Endothelial cell of umbilical vein (primary cell): Measurements from ENCODE around the gene CAPN12. TPM values are rescaled to one million over a fixed set of nuclear protein-coding genes. Genes with fewer than 3 reads are reported as not detected.

Experiments used
- BruUV-seq: library from RNA; stranded (reverse); fragments of 400-500 nt; replicated peaks from 2 replicates; lab custom pipeline; 2021; lab: Mats Ljungman, UMichigan
- CTCF ChIA-PET: fragments of 300-600, 350-600 bp; sonication (Branson Sonifier 250); formaldehyde crosslinking; loops from one replicate; lab custom pipeline; 2021; ENCODE audit warnings: antibody characterized with exemption, inconsistent platforms; lab: Charles Lee
- POLR2A ChIA-PET: fragments of 300-600, 350-600 bp; sonication (Branson Sonifier 250); formaldehyde crosslinking; loops from one replicate; lab custom pipeline; 2021; ENCODE audit warnings: antibody characterized with exemption, inconsistent platforms; lab: Charles Lee
- DNase-seq: peaks from one replicate; pipeline ENCODE4 v3.0.0-alpha.2; 2011; ENCODE audit warnings: low read depth, low spot score
- FAIRE-seq: peaks from 2 replicates; lab custom pipeline; 2011; peaks lifted over from hg19 to GRCh38; lab: Jason Lieb, UNC
- H2AFZ ChIP-seq: 2 replicates; pipeline ENCODE4 v1.6.0; 2012; ENCODE audit warnings: low read depth, low read length, control low read depth, inconsistent platforms
- H3K27ac ChIP-seq: 2 replicates; pipeline ENCODE4 v1.5.1; 2011; ENCODE audit warnings: low read depth, mild to moderate bottlenecking, control low read depth, low read length, moderate library complexity; ENCODE audit not compliant: insufficient read depth
- H3K27me3 ChIP-seq, 2 experiments: 2 replicates each; pipeline versions ENCODE4 v1.6.0 to v1.6.1; 2011; ENCODE audit warnings: low read length in 2 of 2, mixed read lengths in 1 of 2; ENCODE audit not compliant: control insufficient read depth in 2 of 2, insufficient read depth in 2 of 2
- H3K36me3 ChIP-seq, 2 experiments: 2 replicates in 1 of 2; 3 replicates in 1 of 2; pipeline ENCODE4 v1.5.1; 2011; ENCODE audit warnings: low read length in 2 of 2, mild to moderate bottlenecking in 1 of 2, moderate library complexity in 1 of 2; ENCODE audit not compliant: control insufficient read depth in 2 of 2, insufficient read depth in 2 of 2; ENCODE audit errors: extremely low read depth in 1 of 2
- H3K4me1 ChIP-seq: 3 replicates; pipeline ENCODE4 v1.5.1; 2011; ENCODE audit warnings: mild to moderate bottlenecking, low read length; ENCODE audit not compliant: control insufficient read depth, insufficient read depth; ENCODE audit errors: extremely low read depth
- H3K4me2 ChIP-seq: 2 replicates; pipeline ENCODE4 v1.6.1; 2011; ENCODE audit warnings: low read length, control low read depth, mixed read lengths; ENCODE audit not compliant: insufficient read depth
- H3K4me3 ChIP-seq, 3 experiments: fragments of 200-600 bp in 1 of 3; sonication (generic), shearing (Covaris generic) in 1 of 3; replicated peaks in 1 of 3; 2 replicates each; pipeline ENCODE4 v1.5.1; 2011 to 2016; ENCODE audit warnings: control low read depth in 3 of 3, low read length in 3 of 3, mild to moderate bottlenecking in 2 of 3, inconsistent platforms in 1 of 3, low read depth in 1 of 3, moderate library complexity in 1 of 3; ENCODE audit not compliant: insufficient read depth in 1 of 3
- H3K79me2 ChIP-seq: 2 replicates; pipeline ENCODE4 v1.6.0; 2012; ENCODE audit warnings: low read length, inconsistent platforms; ENCODE audit not compliant: control insufficient read depth, insufficient read depth
- H3K9ac ChIP-seq: replicated peaks from 2 replicates; pipeline ENCODE3; 2011; ENCODE audit warnings: low read length, control low read depth; ENCODE audit not compliant: insufficient read depth; ENCODE audit errors: extremely low read depth
- H3K9me1 ChIP-seq: replicated peaks from 3 replicates; pipeline ENCODE4 v1.6.0; 2011; ENCODE audit warnings: mild to moderate bottlenecking, low read length; ENCODE audit not compliant: control insufficient read depth, insufficient read depth; ENCODE audit errors: extremely low read depth
- H3K9me3 ChIP-seq: replicated peaks from 2 replicates; pipeline ENCODE4 v1.5.1; 2012; ENCODE audit warnings: low read length, inconsistent platforms; ENCODE audit not compliant: control insufficient read depth, insufficient read depth
- H4K20me1 ChIP-seq: replicated peaks from 2 replicates; pipeline ENCODE3; 2011; ENCODE audit warnings: mild to moderate bottlenecking, low read length; ENCODE audit not compliant: control insufficient read depth, insufficient read depth; ENCODE audit errors: extremely low read depth
- EZH2 ChIP-seq: IDR thresholded peaks from 2 replicates; pipeline ENCODE4 v1.6.1; 2012; ENCODE audit warnings: borderline replicate concordance, low read depth, mild to moderate bottlenecking, moderate library complexity, low read length, inconsistent platforms; ENCODE audit not compliant: severe bottlenecking
- FOS ChIP-seq: IDR thresholded peaks from 2 replicates; pipeline ENCODE4 v1.6.1; 2011; ENCODE audit warnings: mild to moderate bottlenecking, low read length, moderate library complexity, borderline replicate concordance; ENCODE audit not compliant: insufficient read depth
- GATA2 ChIP-seq: IDR thresholded peaks from 2 replicates; pipeline ENCODE4 v1.7.0; 2011; ENCODE audit warnings: low read depth, mild to moderate bottlenecking, moderate library complexity, mixed read lengths, low read length; ENCODE audit not compliant: insufficient read length, insufficient read depth
- JUN ChIP-seq: IDR thresholded peaks from 2 replicates; pipeline ENCODE4 v1.6.1; 2011; ENCODE audit warnings: borderline replicate concordance, low read depth; ENCODE audit not compliant: insufficient read length, insufficient read depth
- MYC ChIP-seq: IDR thresholded peaks from one replicate; pipeline ENCODE4 v1.6.1; 2011; ENCODE audit warnings: mild to moderate bottlenecking, low read depth, low read length
- POLR2A ChIP-seq: IDR thresholded peaks from 2 replicates; pipeline ENCODE4 v1.6.1; 2012; ENCODE audit warnings: low read depth, mild to moderate bottlenecking, control low read depth, low read length
- POLR2AphosphoS5 ChIP-seq: IDR thresholded peaks from 2 replicates; pipeline ENCODE4 v1.6.1; 2012; ENCODE audit warnings: low read depth, mild to moderate bottlenecking, control low read depth, low read length, moderate library complexity; ENCODE audit not compliant: insufficient read depth
- dilution Hi-C: fragments of 300-500 bp; cut with MboI; formaldehyde crosslinking; loops from one replicate; pipeline ENCODE4 v1.15.0; 2019; ENCODE audit warnings: low sequenced_read_pairs; ENCODE audit not compliant: extremely low pct_ligation_motif_present
- intact Hi-C: fragments of 100-400 bp; cut with micrococcal nuclease; formaldehyde crosslinking; loops from one replicate; pipeline ENCODE4 v1.10.0; 2022
- polyA plus RNA-seq, 4 experiments: library from polyadenylated mRNA; depleted of rRNA in 3 of 4; stranded (reverse) in 3 of 4; unstranded in 1 of 4; fragments of >200 nt; gene quantifications; 2 replicates each; pipeline versions ENCODE4 v1.2.1 to v1.2.3, GENCODE V29; 2011 to 2012; ENCODE audit warnings: missing spikeins in 1 of 4
- total RNA-seq: library from RNA; stranded (reverse); gene quantifications from 2 replicates; pipeline ENCODE4 v1.2.3, GENCODE V29; 2021
- TF ChIP-seq, protein P1 (sequence below): IDR thresholded peaks from 2 replicates; pipeline ENCODE4 v1.6.1; 2011; ENCODE audit not compliant: insufficient read depth, insufficient read length
- TF ChIP-seq, protein P2 (sequence below), 2 donors: IDR thresholded peaks; 1 replicate in 1 of 2; 2 replicates in 1 of 2; pipeline ENCODE4 v1.5.1; 2011; ENCODE audit warnings: low read length in 2 of 2, mild to moderate bottlenecking in 2 of 2, moderate library complexity in 2 of 2, control low read depth in 1 of 2, inconsistent platforms in 1 of 2, low read depth in 1 of 2; ENCODE audit not compliant: insufficient read depth in 1 of 2; ENCODE audit errors: extremely low read depth in 1 of 2

CAPN12 gene
- total and polyA plus RNA-seq, 2 donors (not counting 3 experiments of a cell fraction or from before 2014, with no cell fraction given): 0.35 TPM; not detected in 1

DNA sequence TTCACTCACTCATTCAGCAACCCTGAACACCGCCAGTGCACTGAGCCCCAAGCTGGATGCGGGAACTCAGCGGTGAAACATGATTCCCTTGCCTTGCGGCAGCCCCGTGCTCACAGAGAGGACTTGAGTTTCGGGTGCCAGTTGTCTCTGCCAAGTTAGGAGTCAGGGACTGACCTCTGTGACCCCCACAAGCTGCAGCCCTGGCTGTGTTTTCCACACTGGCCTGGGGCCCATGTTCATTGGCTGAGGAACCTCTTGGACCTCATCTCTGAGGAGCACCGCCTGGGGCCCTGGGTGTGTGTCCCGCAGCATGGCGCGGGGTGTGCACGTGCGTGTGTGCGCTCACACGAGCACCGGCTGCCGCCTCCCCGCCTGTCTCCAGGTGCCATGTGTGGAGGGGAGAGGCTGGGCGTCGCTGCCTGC is 31.0 kb downstream of the CAPN12 start:
- Histone ChIP-seq H3K9me3 (no peaks in the 10 kb centered on the region), H3K79me2 (peaks cover 20% of the 10 kb centered on the region), H2AFZ (no peak overlapping the region), H3K27ac (no peak overlapping the region), H3K4me3 (no peak overlapping the region), H3K4me2 (no peak overlapping the region), H3K36me3 (peaks cover 39 to 81% of the 10 kb centered on the region in 2 experiments), H3K4me1 (peaks cover 5% of the 10 kb centered on the region), H3K9me1 (no peaks in the 10 kb centered on the region), H3K27me3 (no peaks in the 10 kb centered on the region), H3K9ac (no peak overlapping the region), H4K20me1 (no peaks in the 10 kb centered on the region)
- no peak for DNase-seq
- dilution Hi-C loops: no loop called here
- CTCF ChIA-PET: no interaction called here
- TF ChIP-seq, protein P1, sequence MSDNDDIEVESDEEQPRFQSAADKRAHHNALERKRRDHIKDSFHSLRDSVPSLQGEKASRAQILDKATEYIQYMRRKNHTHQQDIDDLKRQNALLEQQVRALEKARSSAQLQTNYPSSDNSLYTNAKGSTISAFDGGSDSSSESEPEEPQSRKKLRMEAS: no peak
- TF ChIP-seq EZH2 (no peak), GATA2 (no peak), POLR2A (no peak), JUN (no peak), MYC (no peak), POLR2AphosphoS5 (no peak), FOS (no peak)
- TF ChIP-seq, protein P2, sequence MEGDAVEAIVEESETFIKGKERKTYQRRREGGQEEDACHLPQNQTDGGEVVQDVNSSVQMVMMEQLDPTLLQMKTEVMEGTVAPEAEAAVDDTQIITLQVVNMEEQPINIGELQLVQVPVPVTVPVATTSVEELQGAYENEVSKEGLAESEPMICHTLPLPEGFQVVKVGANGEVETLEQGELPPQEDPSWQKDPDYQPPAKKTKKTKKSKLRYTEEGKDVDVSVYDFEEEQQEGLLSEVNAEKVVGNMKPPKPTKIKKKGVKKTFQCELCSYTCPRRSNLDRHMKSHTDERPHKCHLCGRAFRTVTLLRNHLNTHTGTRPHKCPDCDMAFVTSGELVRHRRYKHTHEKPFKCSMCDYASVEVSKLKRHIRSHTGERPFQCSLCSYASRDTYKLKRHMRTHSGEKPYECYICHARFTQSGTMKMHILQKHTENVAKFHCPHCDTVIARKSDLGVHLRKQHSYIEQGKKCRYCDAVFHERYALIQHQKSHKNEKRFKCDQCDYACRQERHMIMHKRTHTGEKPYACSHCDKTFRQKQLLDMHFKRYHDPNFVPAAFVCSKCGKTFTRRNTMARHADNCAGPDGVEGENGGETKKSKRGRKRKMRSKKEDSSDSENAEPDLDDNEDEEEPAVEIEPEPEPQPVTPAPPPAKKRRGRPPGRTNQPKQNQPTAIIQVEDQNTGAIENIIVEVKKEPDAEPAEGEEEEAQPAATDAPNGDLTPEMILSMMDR (IDR thresholded peaks at IDR 0.05; ENCODE audit: extremely low read depth in 1 of 2, insufficient read depth in 1 of 2, low read depth in 1 of 2, low read length in 2 of 2): no peak
- no TSS peak for BruUV-seq
- FAIRE-seq: no peak
- POLR2A ChIA-PET: no interaction called here
- intact Hi-C loops: no loop called here
